ENCODE measurements around the gene TRDMT1.
A peak's percentile ranks its signal among the peaks of the same experiment; 100 is the strongest.

The TRDMT1 gene

GRCh38 chr10:17238445-17239291, 37.2 kb upstream of the TRDMT1 start:
- no peaks in the 10 kb centered on the region for H3K27me3 ChIP-seq (ENCODE audit: low read depth, low read length)
- H3K4me1 ChIP-seq (ENCODE audit: control insufficient read depth in 1 of 2, insufficient read depth in 2 of 2, low read length in 2 of 2) = peaks cover 0 to 28% of the 10 kb centered on the region in 2 donors
- no peak overlapping the region for H3K4me3 ChIP-seq (ENCODE audit: low read depth in 1 of 2, low read length in 2 of 2)
- peak overlapping the region; percentile 1 for H3K27ac ChIP-seq (ENCODE audit: low read length)
- peaks cover 31 to 45% of the 10 kb centered on the region in 2 donors for H3K36me3 ChIP-seq (ENCODE audit: control insufficient read depth in 1 of 2, insufficient read depth in 2 of 2, low read length in 2 of 2)
- H3K9me3 ChIP-seq (ENCODE audit: control insufficient read depth in 1 of 2, low read length in 2 of 2) = no peaks in the 10 kb centered on the region

- H3K27ac ChIP-seq (ENCODE audit: low read length) = peak overlapping the region; percentile 1
Measured at GRCh38 chr10:17237915-17238444, 36.5 kb upstream of the TRDMT1 start.

GRCh38 chr10:17237149-17237527, 35.7 kb upstream of the TRDMT1 start:
- no peak overlapping the region for H3K27ac ChIP-seq (ENCODE audit: low read length)
- no peak overlapping the region for H3K4me3 ChIP-seq (ENCODE audit: low read depth in 1 of 2, low read length in 2 of 2)
- no peaks in the 10 kb centered on the region for H3K27me3 ChIP-seq (ENCODE audit: low read depth, low read length)
- H3K4me1 ChIP-seq (ENCODE audit: control insufficient read depth in 1 of 2, insufficient read depth in 2 of 2, low read length in 2 of 2) = peaks cover 0 to 36% of the 10 kb centered on the region in 2 donors
- no peaks in the 10 kb centered on the region for H3K9me3 ChIP-seq (ENCODE audit: control insufficient read depth in 1 of 2, low read length in 2 of 2)
- peaks cover 43 to 61% of the 10 kb centered on the region in 2 donors for H3K36me3 ChIP-seq (ENCODE audit: control insufficient read depth in 1 of 2, insufficient read depth in 2 of 2, low read length in 2 of 2)

More at GRCh38 chr10:17237915-17238444, 36.5 kb upstream of the TRDMT1 start:
- Histone ChIP-seq H3K36me3 (ENCODE audit: control insufficient read depth in 1 of 2, insufficient read depth in 2 of 2, low read length in 2 of 2) (peaks cover 38 to 52% of the 10 kb centered on the region in 2 donors), H3K4me3 (ENCODE audit: low read depth in 1 of 2, low read length in 2 of 2) (no peak overlapping the region), H3K9me3 (ENCODE audit: control insufficient read depth in 1 of 2, low read length in 2 of 2) (no peaks in the 10 kb centered on the region), H3K27me3 (ENCODE audit: low read depth, low read length) (no peaks in the 10 kb centered on the region), H3K4me1 (ENCODE audit: control insufficient read depth in 1 of 2, insufficient read depth in 2 of 2, low read length in 2 of 2) (peaks cover 0 to 34% of the 10 kb centered on the region in 2 donors)

GRCh38 chr10:17236468-17237148, 35.1 kb upstream of the TRDMT1 start:
- H3K27ac ChIP-seq (ENCODE audit: low read length) = no peak overlapping the region
- peaks cover 0 to 41% of the 10 kb centered on the region in 2 donors for H3K4me1 ChIP-seq (ENCODE audit: control insufficient read depth in 1 of 2, insufficient read depth in 2 of 2, low read length in 2 of 2)
- H3K4me3 ChIP-seq (ENCODE audit: low read depth in 1 of 2, low read length in 2 of 2) = no peak overlapping the region
- H3K9me3 ChIP-seq (ENCODE audit: control insufficient read depth in 1 of 2, low read length in 2 of 2) = no peaks in the 10 kb centered on the region
- no peaks in the 10 kb centered on the region for H3K27me3 ChIP-seq (ENCODE audit: low read depth, low read length)
- peaks cover 48 to 66% of the 10 kb centered on the region in 2 donors for H3K36me3 ChIP-seq (ENCODE audit: control insufficient read depth in 1 of 2, insufficient read depth in 2 of 2, low read length in 2 of 2)

- H3K36me3 ChIP-seq (ENCODE audit: control insufficient read depth in 1 of 2, insufficient read depth in 2 of 2, low read length in 2 of 2) = peaks cover 56 to 76% of the 10 kb centered on the region in 2 donors
- no peaks in the 10 kb centered on the region for H3K9me3 ChIP-seq (ENCODE audit: control insufficient read depth in 1 of 2, low read length in 2 of 2)
- H3K27me3 ChIP-seq (ENCODE audit: low read depth, low read length) = no peaks in the 10 kb centered on the region
- peak overlapping the region in 1 of 2 donors; percentile 52 for H3K4me3 ChIP-seq (ENCODE audit: low read depth in 1 of 2, low read length in 2 of 2)
- peaks cover 0 to 41% of the 10 kb centered on the region in 2 donors for H3K4me1 ChIP-seq (ENCODE audit: control insufficient read depth in 1 of 2, insufficient read depth in 2 of 2, low read length in 2 of 2)
- H3K27ac ChIP-seq (ENCODE audit: low read length) = no peak overlapping the region
Measured at GRCh38 chr10:17235136-17235535, 33.7 kb upstream of the TRDMT1 start.

- Histone ChIP-seq H3K4me1 (ENCODE audit: control insufficient read depth in 1 of 2, insufficient read depth in 2 of 2, low read length in 2 of 2) (peaks cover 0 to 41% of the 10 kb centered on the region in 2 donors), H3K27ac (ENCODE audit: low read length) (peak overlapping the region; percentile 32), H3K36me3 (ENCODE audit: control insufficient read depth in 1 of 2, insufficient read depth in 2 of 2, low read length in 2 of 2) (peaks cover 56 to 82% of the 10 kb centered on the region in 2 donors), H3K4me3 (ENCODE audit: low read depth in 1 of 2, low read length in 2 of 2) (peak overlapping the region in 1 of 2 donors; percentile 52), H3K27me3 (ENCODE audit: low read depth, low read length) (no peaks in the 10 kb centered on the region), H3K9me3 (ENCODE audit: control insufficient read depth in 1 of 2, low read length in 2 of 2) (no peaks in the 10 kb centered on the region)
Measured at GRCh38 chr10:17234431-17234945, 33.0 kb upstream of the TRDMT1 start.

GRCh38 chr10:17233286-17233991, 32.0 kb upstream of the TRDMT1 start:
- H3K9me3 ChIP-seq (ENCODE audit: control insufficient read depth in 1 of 2, low read length in 2 of 2) = no peaks in the 10 kb centered on the region
- peak overlapping the region; percentile 45 to 51 for H3K4me3 ChIP-seq (ENCODE audit: low read depth in 1 of 2, low read length in 2 of 2)
- H3K4me1 ChIP-seq (ENCODE audit: control insufficient read depth in 1 of 2, insufficient read depth in 2 of 2, low read length in 2 of 2) = peaks cover 0 to 41% of the 10 kb centered on the region in 2 donors
- no peaks in the 10 kb centered on the region for H3K27me3 ChIP-seq (ENCODE audit: low read depth, low read length)
- peak overlapping the region; percentile 62 for H3K27ac ChIP-seq (ENCODE audit: low read length)
- peaks cover 56 to 88% of the 10 kb centered on the region in 2 donors for H3K36me3 ChIP-seq (ENCODE audit: control insufficient read depth in 1 of 2, insufficient read depth in 2 of 2, low read length in 2 of 2)

- H3K4me3 ChIP-seq (ENCODE audit: low read depth in 1 of 2, low read length in 2 of 2) = peak overlapping the region; percentile 95 to 98
- H3K27me3 ChIP-seq (ENCODE audit: low read depth, low read length) = no peaks in the 10 kb centered on the region
- peak overlapping the region; percentile 96 for H3K27ac ChIP-seq (ENCODE audit: low read length)
- H3K36me3 ChIP-seq (ENCODE audit: control insufficient read depth in 1 of 2, insufficient read depth in 2 of 2, low read length in 2 of 2) = peaks cover 56 to 84% of the 10 kb centered on the region in 2 donors
- no peaks in the 10 kb centered on the region for H3K9me3 ChIP-seq (ENCODE audit: control insufficient read depth in 1 of 2, low read length in 2 of 2)
- H3K4me1 ChIP-seq (ENCODE audit: control insufficient read depth in 1 of 2, insufficient read depth in 2 of 2, low read length in 2 of 2) = peaks cover 0 to 41% of the 10 kb centered on the region in 2 donors
Measured at GRCh38 chr10:17232276-17232960, 30.9 kb upstream of the TRDMT1 start.

GRCh38 chr10:17231788-17232187, 30.3 kb upstream of the TRDMT1 start:
- H3K9me3 ChIP-seq (ENCODE audit: control insufficient read depth in 1 of 2, low read length in 2 of 2) = no peaks in the 10 kb centered on the region
- peaks cover 3 to 38% of the 10 kb centered on the region in 2 donors for H3K4me1 ChIP-seq (ENCODE audit: control insufficient read depth in 1 of 2, insufficient read depth in 2 of 2, low read length in 2 of 2)
- H3K27ac ChIP-seq (ENCODE audit: low read length) = peak overlapping the region; percentile 96
- H3K36me3 ChIP-seq (ENCODE audit: control insufficient read depth in 1 of 2, insufficient read depth in 2 of 2, low read length in 2 of 2) = peaks cover 54 to 78% of the 10 kb centered on the region in 2 donors
- H3K27me3 ChIP-seq (ENCODE audit: low read depth, low read length) = no peaks in the 10 kb centered on the region
- peak overlapping the region; percentile 95 to 98 for H3K4me3 ChIP-seq (ENCODE audit: low read depth in 1 of 2, low read length in 2 of 2)

- Histone ChIP-seq H3K36me3 (ENCODE audit: control insufficient read depth in 1 of 2, insufficient read depth in 2 of 2, low read length in 2 of 2) (peaks cover 37 to 61% of the 10 kb centered on the region in 2 donors), H3K27me3 (ENCODE audit: low read depth, low read length) (no peaks in the 10 kb centered on the region), H3K4me1 (ENCODE audit: control insufficient read depth in 1 of 2, insufficient read depth in 2 of 2, low read length in 2 of 2) (peaks cover 6 to 32% of the 10 kb centered on the region in 2 donors)
Measured at GRCh38 chr10:17229967-17230682, 28.7 kb upstream of the TRDMT1 start.

More at GRCh38 chr10:17229967-17230682, 28.7 kb upstream of the TRDMT1 start:
- peak overlapping the region; percentile 95 to 98 for H3K4me3 ChIP-seq (ENCODE audit: low read depth in 1 of 2, low read length in 2 of 2)
- no peaks in the 10 kb centered on the region for H3K9me3 ChIP-seq (ENCODE audit: control insufficient read depth in 1 of 2, low read length in 2 of 2)
- peak overlapping the region; percentile 96 for H3K27ac ChIP-seq (ENCODE audit: low read length)
